SK-N-SH (cell line): ENCODE data around the gene CACNA2D3. TPM values are rescaled to one million over a fixed set of nuclear protein-coding genes. Genes with fewer than 3 reads are reported as not detected.

Experiments used
- CTCF ChIA-PET: fragments of 300-600, 350-600 bp; formaldehyde crosslinking; extraction: SDS; loops from one replicate; lab custom pipeline; 2021; lab: Yijun Ruan, JAX
- POLR2A ChIA-PET: fragments of 350-600 bp; sonication (Branson Sonifier 250); formaldehyde crosslinking; extraction: SDS; loops from one replicate; lab custom pipeline; 2020; ENCODE audit warnings: antibody characterized with exemption, inconsistent platforms; lab: Yijun Ruan, JAX
- DNase-seq: peaks from one replicate; pipeline ENCODE4 v3.0.0; 2012
- H2AFZ ChIP-seq: fragments of 200-600 bp; sonication (generic); 2 replicates; pipeline ENCODE4 v1.8.1; 2016; ENCODE audit warnings: antibody characterized with exemption, mild to moderate bottlenecking, low read depth
- H3F3A ChIP-seq: fragments of 200-600 bp; sonication (generic); replicated peaks from 2 replicates; pipeline ENCODE3; 2016; ENCODE audit warnings: antibody characterized with exemption, mild to moderate bottlenecking; ENCODE audit not compliant: insufficient read depth
- H3K27ac ChIP-seq, 2 experiments: fragments of 200-500 bp in 1 of 2; fragments of 200-600 bp in 1 of 2; sonication (Bioruptor generic) in 1 of 2; sonication (generic), shearing (Covaris generic) in 1 of 2; 2 replicates each; pipeline versions ENCODE4 v1.5.1 to v1.6.1; 2014 to 2016; ENCODE audit warnings: low read depth in 2 of 2, inconsistent platforms in 1 of 2, low read length in 1 of 2, mild to moderate bottlenecking in 1 of 2, mixed read lengths in 1 of 2
- H3K27me3 ChIP-seq: fragments of 200-600 bp; sonication (generic), shearing (Covaris generic); 2 replicates; pipeline ENCODE4 v1.6.1; 2016; ENCODE audit warnings: mixed run types; ENCODE audit not compliant: insufficient read depth
- H3K36me3 ChIP-seq, 2 experiments: fragments of 200-500 bp in 1 of 2; fragments of 200-600 bp in 1 of 2; sonication (Bioruptor generic) in 1 of 2; sonication (generic) in 1 of 2; replicated peaks in 1 of 2; 2 replicates each; pipeline versions ENCODE3 to v1.5.1; 2014 to 2016; ENCODE audit warnings: low read length in 1 of 2, mild to moderate bottlenecking in 1 of 2; ENCODE audit not compliant: insufficient read depth in 2 of 2, control insufficient read depth in 1 of 2
- H3K4me1 ChIP-seq, 2 experiments: fragments of 200-500 bp in 1 of 2; fragments of 200-600 bp in 1 of 2; sonication (Bioruptor generic) in 1 of 2; sonication (generic), shearing (Covaris generic) in 1 of 2; 2 replicates each; pipeline versions ENCODE4 v1.5.1 to v1.6.1; 2014 to 2016; ENCODE audit warnings: low read depth in 1 of 2, low read length in 1 of 2, mixed run types in 1 of 2; ENCODE audit not compliant: insufficient read depth in 2 of 2, control insufficient read depth in 1 of 2
- H3K4me2 ChIP-seq: fragments of 200-600 bp; sonication (generic), shearing (Covaris generic); 2 replicates; pipeline ENCODE4 v1.6.1; 2017; ENCODE audit warnings: mixed run types
- H3K4me3 ChIP-seq, 2 experiments: fragments of 200-500 bp in 1 of 2; fragments of 200-600 bp in 1 of 2; sonication (Bioruptor generic) in 1 of 2; sonication (generic), shearing (Covaris generic) in 1 of 2; 2 replicates each; pipeline versions ENCODE4 v1.5.1 to v1.8.1; 2014 to 2016; ENCODE audit warnings: low read depth in 2 of 2, inconsistent platforms in 1 of 2, low read length in 1 of 2, mild to moderate bottlenecking in 1 of 2, mixed read lengths in 1 of 2, moderate library complexity in 1 of 2
- H3K79me2 ChIP-seq: fragments of 200-600 bp; sonication (generic); 2 replicates; pipeline ENCODE4 v1.8.1; 2017; ENCODE audit warnings: mild to moderate bottlenecking; ENCODE audit not compliant: insufficient read depth
- H3K9ac ChIP-seq: fragments of 200-600 bp; sonication (generic); 2 replicates; pipeline ENCODE4 v1.6.1; 2017; ENCODE audit warnings: mixed run types
- H3K9me2 ChIP-seq: fragments of 200-600 bp; sonication (generic); 2 replicates; pipeline ENCODE4 v1.6.1; 2017; ENCODE audit warnings: mixed run types
- H3K9me3 ChIP-seq: fragments of 200-600 bp; sonication (generic); 2 replicates; pipeline ENCODE4 v1.6.1; 2017; ENCODE audit warnings: mixed run types, mild to moderate bottlenecking, moderate library complexity
- H4K20me1 ChIP-seq: fragments of 200-600 bp; sonication (generic); 2 replicates; pipeline ENCODE4 v1.6.1; 2017; ENCODE audit warnings: mild to moderate bottlenecking, mixed run types; ENCODE audit not compliant: insufficient read depth
- EP300 ChIP-seq, 2 experiments: IDR thresholded peaks; 2 replicates each; pipeline versions ENCODE4 v1.4.0 to v1.6.1; 2012; ENCODE audit warnings: borderline replicate concordance in 1 of 2, low read depth in 1 of 2, low read length in 1 of 2
- FOSL2 ChIP-seq: IDR thresholded peaks from 2 replicates; pipeline ENCODE4 v1.4.0; 2012; ENCODE audit warnings: low read depth, mild to moderate bottlenecking, moderate library complexity, borderline replicate concordance
- JUND ChIP-seq: IDR thresholded peaks from 2 replicates; pipeline ENCODE4 v1.4.0; 2012
- MXI1 ChIP-seq: IDR thresholded peaks from 2 replicates; pipeline ENCODE4 v1.6.1; 2012; ENCODE audit warnings: mild to moderate bottlenecking, low read depth, low read length, improper control_type of control experiment
- NRF1 ChIP-seq: IDR thresholded peaks from 2 replicates; pipeline ENCODE4 v1.6.1; 2012; ENCODE audit warnings: low read depth, mild to moderate bottlenecking, low read length
- POLR2AphosphoS5 ChIP-seq: IDR thresholded peaks from 2 replicates; pipeline ENCODE4 v1.6.1; 2012; ENCODE audit warnings: low read depth, low read length
- RCOR1 ChIP-seq: fragments of 150-350 bp; IDR thresholded peaks from 2 replicates; pipeline ENCODE4 v1.6.1; 2017; ENCODE audit warnings: antibody characterized with exemption, low read length
- RFX5 ChIP-seq: IDR thresholded peaks from 2 replicates; pipeline ENCODE4 v1.6.1; 2012; ENCODE audit warnings: mild to moderate bottlenecking, improper control_type of control experiment, low read length
- RXRA ChIP-seq: IDR thresholded peaks from 2 replicates; pipeline ENCODE4 v1.4.0; 2012; ENCODE audit warnings: low read depth, mild to moderate bottlenecking, borderline replicate concordance
- TCF12 ChIP-seq: IDR thresholded peaks from 2 replicates; pipeline ENCODE4 v1.4.0; 2012
- TEAD4 ChIP-seq: IDR thresholded peaks from 2 replicates; pipeline ENCODE4 v1.4.0; 2012; ENCODE audit warnings: mild to moderate bottlenecking, borderline replicate concordance; ENCODE audit not compliant: insufficient read depth
- WGBS: methylation state at CpG from one replicate; pipeline ENCODE4 v1.1.6; 2017; ENCODE audit warnings: low lambda C conversion rate; 5-methylcytosine and 5-hydroxymethylcytosine counted together
- polyA plus RNA-seq, 3 experiments: library from polyadenylated mRNA; depleted of rRNA; stranded (reverse); fragments of >200 nt; gene quantifications; 2 replicates each; pipeline ENCODE4 v1.2.3, GENCODE V29; 2012
- TF ChIP-seq, protein P1 (sequence below): IDR thresholded peaks from 2 replicates; pipeline ENCODE4 v1.4.0; 2012; ENCODE audit warnings: low read depth, borderline replicate concordance
- TF ChIP-seq, protein P2 (sequence below): fragments of 150-350 bp; IDR thresholded peaks from 2 replicates; pipeline ENCODE4 v1.6.1; 2016; ENCODE audit warnings: mild to moderate bottlenecking, low read depth, low read length
- TF ChIP-seq, protein P3 (sequence below): IDR thresholded peaks from 2 replicates; pipeline ENCODE4; 2012
- TF ChIP-seq, protein P4 (sequence below): fragments of 200-600 bp; sonication (generic); IDR thresholded peaks from 2 replicates; pipeline ENCODE4 v1.6.1; 2017; ENCODE audit warnings: antibody characterized with exemption, mild to moderate bottlenecking, moderate library complexity

Gene CACNA2D3
- polyA plus RNA-seq, 1 of the 3 experiments (the other 2 are of a cell fraction): 0.15 TPM

- H3K9ac ChIP-seq: no peak overlapping the region
- no peaks in the 10 kb centered on the region for H3K9me2 ChIP-seq
- no peaks in the 10 kb centered on the region for H3K79me2 ChIP-seq
- H3F3A ChIP-seq: no peaks in the 10 kb centered on the region
- CTCF ChIA-PET: no interaction called here
- no peak overlapping the region for H3K27ac ChIP-seq
- 8% methylated on average over 2 of the region's 2 CpGs for WGBS
- H3K9me3 ChIP-seq: no peaks in the 10 kb centered on the region
- no peak overlapping the region for H3K4me3 ChIP-seq
- H3K27me3 ChIP-seq: no peaks in the 10 kb centered on the region
- no peak overlapping the region for H2AFZ ChIP-seq
- no peak for DNase-seq
- TF ChIP-seq EP300 (IDR thresholded peaks at IDR 0.05; ENCODE audit: borderline replicate concordance in 1 of 2, low read depth in 1 of 2, low read length in 1 of 2) (no peak), JUND (no peak), RFX5 (no peak), RCOR1 (no peak), RXRA (no peak), MXI1 (no peak), FOSL2 (no peak), NRF1 (no peak), TEAD4 (no peak), TCF12 (no peak), POLR2AphosphoS5 (no peak)
- TF ChIP-seq, protein P1, sequence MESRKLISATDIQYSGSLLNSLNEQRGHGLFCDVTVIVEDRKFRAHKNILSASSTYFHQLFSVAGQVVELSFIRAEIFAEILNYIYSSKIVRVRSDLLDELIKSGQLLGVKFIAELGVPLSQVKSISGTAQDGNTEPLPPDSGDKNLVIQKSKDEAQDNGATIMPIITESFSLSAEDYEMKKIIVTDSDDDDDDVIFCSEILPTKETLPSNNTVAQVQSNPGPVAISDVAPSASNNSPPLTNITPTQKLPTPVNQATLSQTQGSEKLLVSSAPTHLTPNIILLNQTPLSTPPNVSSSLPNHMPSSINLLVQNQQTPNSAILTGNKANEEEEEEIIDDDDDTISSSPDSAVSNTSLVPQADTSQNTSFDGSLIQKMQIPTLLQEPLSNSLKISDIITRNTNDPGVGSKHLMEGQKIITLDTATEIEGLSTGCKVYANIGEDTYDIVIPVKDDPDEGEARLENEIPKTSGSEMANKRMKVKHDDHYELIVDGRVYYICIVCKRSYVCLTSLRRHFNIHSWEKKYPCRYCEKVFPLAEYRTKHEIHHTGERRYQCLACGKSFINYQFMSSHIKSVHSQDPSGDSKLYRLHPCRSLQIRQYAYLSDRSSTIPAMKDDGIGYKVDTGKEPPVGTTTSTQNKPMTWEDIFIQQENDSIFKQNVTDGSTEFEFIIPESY: no peak
- TF ChIP-seq, protein P2, sequence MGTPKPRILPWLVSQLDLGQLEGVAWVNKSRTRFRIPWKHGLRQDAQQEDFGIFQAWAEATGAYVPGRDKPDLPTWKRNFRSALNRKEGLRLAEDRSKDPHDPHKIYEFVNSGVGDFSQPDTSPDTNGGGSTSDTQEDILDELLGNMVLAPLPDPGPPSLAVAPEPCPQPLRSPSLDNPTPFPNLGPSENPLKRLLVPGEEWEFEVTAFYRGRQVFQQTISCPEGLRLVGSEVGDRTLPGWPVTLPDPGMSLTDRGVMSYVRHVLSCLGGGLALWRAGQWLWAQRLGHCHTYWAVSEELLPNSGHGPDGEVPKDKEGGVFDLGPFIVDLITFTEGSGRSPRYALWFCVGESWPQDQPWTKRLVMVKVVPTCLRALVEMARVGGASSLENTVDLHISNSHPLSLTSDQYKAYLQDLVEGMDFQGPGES: no peak
- TF ChIP-seq, protein P3, sequence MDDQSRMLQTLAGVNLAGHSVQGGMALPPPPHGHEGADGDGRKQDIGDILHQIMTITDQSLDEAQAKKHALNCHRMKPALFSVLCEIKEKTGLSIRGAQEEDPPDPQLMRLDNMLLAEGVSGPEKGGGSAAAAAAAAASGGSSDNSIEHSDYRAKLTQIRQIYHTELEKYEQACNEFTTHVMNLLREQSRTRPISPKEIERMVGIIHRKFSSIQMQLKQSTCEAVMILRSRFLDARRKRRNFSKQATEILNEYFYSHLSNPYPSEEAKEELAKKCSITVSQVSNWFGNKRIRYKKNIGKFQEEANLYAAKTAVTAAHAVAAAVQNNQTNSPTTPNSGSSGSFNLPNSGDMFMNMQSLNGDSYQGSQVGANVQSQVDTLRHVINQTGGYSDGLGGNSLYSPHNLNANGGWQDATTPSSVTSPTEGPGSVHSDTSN: no peak
- TF ChIP-seq, protein P4, sequence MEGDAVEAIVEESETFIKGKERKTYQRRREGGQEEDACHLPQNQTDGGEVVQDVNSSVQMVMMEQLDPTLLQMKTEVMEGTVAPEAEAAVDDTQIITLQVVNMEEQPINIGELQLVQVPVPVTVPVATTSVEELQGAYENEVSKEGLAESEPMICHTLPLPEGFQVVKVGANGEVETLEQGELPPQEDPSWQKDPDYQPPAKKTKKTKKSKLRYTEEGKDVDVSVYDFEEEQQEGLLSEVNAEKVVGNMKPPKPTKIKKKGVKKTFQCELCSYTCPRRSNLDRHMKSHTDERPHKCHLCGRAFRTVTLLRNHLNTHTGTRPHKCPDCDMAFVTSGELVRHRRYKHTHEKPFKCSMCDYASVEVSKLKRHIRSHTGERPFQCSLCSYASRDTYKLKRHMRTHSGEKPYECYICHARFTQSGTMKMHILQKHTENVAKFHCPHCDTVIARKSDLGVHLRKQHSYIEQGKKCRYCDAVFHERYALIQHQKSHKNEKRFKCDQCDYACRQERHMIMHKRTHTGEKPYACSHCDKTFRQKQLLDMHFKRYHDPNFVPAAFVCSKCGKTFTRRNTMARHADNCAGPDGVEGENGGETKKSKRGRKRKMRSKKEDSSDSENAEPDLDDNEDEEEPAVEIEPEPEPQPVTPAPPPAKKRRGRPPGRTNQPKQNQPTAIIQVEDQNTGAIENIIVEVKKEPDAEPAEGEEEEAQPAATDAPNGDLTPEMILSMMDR: no peak
- TF ChIP-seq, all 33 proteins: peak for 0
- no peaks in the 10 kb centered on the region for H3K4me1 ChIP-seq
- H3K4me2 ChIP-seq: no peak overlapping the region
- POLR2A ChIA-PET: no interaction called here
- no peaks in the 10 kb centered on the region for H3K36me3 ChIP-seq
- no peaks in the 10 kb centered on the region for H4K20me1 ChIP-seq
These were observed 468.8 kb downstream of the CACNA2D3 start for GRCh38 chr3:54591157-54591556.
